NCI-H2171 (cell line): ENCODE measurements around the gene COQ8A.
"Not testable (repeated sequence)": the region's sequence is repeated elsewhere in the genome, so short reads cannot be mapped to it uniquely, and the experiment has no call there.

Experiments
- DNase-seq: peaks from one replicate; lab custom pipeline; 2025; lab: John Stamatoyannopoulos, UW

The COQ8A gene

DNA sequence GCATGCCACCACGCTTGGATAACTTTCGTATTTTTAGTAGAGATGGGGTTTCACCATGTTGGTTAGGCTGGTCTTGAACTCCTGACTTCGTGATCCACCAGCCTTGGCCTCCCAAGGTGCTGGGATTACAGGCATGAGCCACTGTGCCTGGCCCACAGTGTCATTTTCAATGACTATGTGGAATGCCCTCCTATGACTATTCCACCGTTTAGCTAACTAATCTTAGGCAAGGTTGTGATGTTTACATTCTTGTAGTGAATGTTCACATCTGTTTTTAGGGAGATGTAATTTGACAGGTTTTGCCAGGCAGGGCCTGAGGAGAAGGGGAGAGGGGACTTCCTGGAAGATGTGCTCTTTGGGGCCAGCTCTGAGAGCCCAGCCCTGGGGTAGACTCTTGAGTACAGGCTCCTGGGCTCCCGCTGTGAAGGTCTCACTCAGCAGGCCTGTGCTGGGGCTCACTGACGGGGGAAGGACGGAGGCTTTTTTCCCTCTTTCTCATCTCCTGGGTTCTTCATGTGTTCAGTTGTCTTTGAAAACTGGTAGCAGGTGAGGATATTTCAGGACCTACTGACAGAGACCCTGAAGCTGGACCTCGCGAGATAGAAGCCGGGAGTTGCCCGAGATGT lies 13.2 kb downstream of the COQ8A start:
- no peak for DNase-seq

DNA sequence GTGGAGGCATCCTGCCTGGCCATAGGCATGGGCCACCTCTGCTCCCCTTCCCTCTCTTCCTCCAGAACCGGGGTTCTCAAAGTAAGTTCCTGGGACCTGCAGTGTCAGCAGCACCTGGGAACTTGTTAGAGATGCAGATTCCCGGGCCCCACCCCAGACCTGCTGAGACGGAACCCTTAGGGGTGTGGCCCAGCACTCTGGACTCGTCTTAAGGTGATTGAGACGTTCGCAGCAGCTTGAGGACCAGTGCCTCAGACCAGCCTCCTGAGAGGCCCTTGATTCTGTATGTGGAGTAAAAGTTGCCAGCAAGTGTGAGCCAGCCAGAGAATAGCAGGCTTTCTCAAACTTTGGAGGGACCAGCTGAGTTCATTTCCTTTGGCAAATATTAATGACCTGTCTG lies 14.2 kb downstream of the COQ8A start:
- DNase-seq: no peak

DNA sequence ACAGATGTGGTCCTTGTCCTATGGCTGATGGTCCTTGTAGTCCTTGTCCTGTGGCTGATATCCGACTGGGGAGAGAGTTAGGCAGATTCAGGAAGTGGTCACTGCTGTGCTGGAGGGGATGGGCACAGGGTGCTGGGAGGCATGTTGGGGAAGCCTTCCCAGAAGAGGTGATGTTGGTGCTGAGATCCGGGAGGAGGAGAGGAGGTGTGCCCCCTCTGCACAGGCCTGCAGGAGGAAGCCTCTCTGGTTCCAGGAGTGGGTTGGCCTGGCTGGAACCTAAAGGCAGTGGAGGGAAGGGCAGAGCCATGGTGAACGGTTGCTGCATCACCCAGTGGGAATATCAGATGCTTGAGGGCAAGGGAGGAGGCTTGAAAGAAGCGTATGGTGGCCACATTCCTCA lies 14.7 kb downstream of the COQ8A start:
- no peak for DNase-seq

DNA sequence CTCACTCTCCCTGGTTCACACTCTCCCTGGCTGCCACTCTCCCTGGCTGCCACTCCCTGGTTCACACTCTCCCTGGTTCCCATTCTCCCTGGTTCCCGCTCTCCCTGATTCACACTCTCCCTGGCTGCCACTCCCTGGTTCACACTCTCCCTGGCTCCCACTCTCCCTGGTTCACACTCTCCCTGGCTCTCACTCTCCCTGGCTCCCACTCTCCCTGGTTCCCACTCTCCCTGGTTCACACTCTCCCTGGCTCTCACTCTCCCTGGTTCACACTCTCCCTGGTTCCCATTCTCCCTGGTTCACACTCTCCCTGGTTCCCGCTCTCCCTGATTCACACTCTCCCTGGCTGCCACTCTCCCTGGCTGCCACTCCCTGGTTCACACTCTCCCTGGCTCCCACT lies 15.8 kb downstream of the COQ8A start:
- DNase-seq: not testable (repeated sequence)

DNA sequence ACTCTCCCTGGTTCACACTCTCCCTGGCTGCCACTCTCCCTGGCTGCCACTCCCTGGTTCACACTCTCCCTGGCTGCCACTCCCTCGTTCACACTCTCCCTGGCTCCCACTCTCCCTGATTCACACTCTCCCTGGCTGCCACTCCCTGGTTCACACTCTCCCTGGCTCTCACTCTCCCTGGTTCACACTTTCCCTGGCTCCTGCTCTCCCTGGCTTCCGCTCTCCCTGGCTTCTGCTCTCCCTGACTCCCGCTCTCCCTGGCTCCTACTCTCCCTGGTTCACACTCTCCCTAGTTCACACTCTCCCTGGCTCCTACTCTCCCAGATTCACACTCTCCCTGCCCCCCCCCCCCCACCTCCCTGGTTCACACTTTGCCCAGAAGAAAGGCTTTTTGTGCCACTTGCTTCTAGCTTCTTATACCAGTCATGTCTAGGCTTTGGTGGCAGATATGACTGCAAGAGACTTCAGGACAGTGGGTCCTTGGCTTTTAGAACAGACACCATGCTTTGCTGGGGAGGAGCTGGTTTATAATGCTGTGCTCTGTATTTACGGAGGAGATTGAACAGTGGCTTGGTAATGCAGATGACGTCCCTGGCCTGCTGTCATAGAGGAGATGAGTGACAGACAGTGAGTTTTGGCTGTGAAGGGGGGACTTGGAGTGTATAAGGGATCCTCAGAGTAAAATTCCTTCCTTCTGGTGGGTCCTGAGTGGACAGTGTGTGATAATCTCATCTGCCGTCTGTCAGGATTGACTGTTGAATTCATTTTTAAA lies 17.0 kb downstream of the COQ8A start:
- DNase-seq: no peak

DNA sequence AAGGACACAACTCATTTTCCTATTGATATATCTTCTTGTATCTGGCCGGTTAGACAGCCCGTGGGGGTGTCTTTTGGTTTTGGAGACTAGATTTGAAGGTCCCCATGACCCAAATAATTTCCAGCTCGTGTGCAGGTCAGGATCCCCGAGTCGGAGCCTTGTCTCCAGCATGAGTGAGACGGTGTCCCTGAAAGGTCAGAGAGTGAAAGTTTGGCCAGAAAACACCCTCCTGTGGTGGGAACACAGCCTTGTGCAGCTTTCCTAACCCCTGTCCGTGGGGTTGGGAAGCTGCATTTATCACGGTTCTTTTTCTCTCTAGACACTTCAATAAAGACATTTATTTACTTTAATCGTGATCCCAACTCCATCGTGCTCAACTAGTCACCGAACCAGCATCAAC lies 17.6 kb downstream of the COQ8A start:
- no peak for DNase-seq

DNA sequence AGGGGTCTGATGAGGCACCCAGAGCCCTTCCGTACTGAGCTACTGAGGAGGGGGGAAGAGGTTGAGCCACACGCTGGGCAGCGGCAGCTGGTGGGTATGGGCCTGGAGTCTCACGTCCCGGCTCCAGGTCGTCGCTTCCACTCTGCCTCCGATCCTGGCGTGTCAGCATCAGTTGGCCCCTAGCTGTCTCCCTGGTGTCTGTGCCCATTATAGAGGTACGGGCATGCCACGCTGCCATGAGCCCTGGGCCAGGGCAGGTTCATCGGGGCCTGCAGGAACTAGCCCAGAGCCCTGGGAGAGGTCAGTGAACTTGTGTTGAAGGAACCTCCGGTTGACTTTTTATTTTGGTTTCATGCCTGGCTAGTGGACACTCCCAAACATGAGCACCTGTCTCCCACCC lies 18.2 kb downstream of the COQ8A start:
- no peak for DNase-seq

DNA sequence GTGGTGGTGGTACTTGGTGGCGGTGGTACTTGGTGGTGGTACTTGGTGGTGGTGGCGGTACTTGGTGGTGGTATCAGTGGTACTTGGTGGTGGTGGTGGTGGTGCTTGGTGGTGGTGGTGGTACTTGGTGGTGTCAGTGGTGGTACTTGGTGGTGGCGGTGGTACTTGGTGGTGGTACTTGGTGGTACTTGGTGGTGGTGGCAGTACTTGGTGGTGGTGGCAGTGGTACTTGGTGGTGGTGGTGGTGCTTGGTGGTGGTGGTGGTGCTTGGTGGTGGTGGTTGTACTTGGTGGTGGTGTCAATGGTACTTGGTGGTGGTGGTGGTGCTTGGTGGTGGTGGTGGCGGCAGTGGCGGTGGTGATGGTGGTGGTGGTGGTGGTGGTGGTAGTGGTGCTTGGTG lies 20.2 kb downstream of the COQ8A start:
- no peak for DNase-seq

DNA sequence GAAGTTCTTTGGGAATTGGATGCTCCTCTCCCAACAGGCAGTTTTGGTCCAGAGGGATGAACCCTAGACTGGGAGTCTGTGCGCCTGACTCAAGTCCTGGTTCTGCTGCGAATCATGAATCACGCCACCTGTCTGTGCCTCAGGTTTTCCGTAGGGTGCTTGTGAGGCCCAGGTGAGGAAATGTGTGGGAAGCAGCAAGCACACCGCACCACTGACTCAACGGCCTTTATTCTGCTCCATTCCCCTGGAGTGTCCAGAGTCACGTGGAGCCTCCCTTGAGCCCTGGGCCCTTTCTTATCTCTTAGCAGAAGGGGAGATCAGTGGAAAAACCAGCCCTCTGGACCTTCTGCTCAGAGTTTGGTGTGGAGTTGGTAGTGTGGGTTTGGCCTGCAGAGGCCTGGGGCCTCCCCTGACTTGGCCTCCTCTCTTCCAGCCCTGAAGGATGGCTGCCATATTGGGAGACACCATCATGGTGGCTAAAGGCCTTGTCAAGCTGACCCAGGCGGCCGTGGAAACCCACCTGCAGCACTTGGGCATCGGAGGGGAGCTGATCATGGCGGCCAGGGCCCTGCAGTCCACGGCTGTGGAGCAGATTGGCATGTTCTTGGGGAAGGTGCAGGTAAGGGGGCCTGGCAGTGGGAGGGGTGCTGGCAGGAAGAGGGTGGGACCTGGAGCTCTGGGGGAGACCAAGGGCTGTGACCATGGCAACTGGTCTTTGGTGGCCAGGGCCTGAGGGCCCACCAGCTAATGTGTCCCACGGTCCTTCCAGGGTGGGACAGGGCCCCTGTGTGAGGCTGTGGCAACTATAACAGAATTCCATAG lies 21.1 kb downstream of the COQ8A start:
- no peak for DNase-seq

DNA sequence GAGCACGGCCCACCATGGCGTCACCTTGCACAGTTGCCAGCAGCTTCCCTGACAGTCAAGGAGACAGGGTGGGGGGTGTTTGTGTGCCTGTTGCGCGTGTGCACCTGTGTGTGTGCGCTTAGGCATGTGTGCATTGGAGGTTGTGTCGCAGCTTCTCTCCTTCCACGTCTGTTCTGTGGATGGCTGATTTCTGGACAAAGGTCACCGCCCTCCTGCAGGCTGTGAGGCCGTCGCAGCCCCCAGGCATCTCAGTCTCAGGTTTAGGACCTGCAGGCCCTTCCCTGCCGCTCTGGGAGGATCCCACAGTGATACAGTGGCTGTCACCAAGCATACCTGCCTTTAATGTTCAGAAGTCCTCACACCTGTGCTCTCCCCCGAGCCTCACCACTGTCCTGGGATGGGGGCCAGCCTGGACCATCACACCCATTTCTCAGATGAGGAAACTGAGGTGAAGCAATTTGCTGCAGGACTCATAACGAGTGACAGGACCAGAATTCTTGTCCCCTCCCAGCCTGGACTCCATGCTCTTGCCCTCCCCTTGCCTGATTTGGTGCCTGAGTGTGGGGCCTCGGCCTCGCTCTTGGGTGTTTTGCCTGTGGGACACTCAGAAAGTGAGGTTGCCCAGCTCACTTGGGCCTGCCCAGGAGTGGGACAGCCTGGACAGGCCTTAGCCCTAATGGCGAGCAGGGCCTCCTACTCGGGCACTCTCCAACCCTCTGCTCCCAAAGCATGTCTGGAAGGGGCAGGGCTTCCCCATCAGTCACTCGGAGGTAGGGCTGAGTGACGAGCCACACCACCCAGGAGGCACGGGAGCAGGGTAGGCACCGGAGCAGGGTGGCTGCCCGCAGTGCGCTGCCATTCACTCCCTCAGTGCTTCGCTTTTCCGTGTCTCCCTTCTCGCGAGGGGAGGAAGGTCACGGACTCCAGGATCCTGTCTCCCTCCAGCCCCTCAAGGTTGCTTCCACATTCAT lies 22.6 kb downstream of the COQ8A start:
- no peak for DNase-seq

DNA sequence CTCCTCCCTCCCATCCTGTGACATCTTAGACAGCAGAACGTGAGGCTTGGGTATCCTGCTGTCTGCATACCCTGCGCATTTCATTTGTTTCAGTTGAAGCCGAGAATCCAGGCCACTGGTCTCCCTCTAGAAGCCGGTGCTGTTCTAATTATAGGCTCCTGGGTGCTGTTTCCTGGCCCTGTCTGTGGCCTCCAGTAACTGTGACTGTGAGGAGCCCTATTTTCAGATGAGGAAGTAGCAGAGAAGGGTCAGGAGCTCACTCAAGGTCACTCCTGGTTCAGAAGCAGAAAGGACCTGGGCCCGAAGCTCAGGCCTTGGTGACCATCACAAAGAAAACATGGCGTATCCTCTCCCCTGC lies 24.0 kb downstream of the COQ8A start:
- no peak for DNase-seq

DNA sequence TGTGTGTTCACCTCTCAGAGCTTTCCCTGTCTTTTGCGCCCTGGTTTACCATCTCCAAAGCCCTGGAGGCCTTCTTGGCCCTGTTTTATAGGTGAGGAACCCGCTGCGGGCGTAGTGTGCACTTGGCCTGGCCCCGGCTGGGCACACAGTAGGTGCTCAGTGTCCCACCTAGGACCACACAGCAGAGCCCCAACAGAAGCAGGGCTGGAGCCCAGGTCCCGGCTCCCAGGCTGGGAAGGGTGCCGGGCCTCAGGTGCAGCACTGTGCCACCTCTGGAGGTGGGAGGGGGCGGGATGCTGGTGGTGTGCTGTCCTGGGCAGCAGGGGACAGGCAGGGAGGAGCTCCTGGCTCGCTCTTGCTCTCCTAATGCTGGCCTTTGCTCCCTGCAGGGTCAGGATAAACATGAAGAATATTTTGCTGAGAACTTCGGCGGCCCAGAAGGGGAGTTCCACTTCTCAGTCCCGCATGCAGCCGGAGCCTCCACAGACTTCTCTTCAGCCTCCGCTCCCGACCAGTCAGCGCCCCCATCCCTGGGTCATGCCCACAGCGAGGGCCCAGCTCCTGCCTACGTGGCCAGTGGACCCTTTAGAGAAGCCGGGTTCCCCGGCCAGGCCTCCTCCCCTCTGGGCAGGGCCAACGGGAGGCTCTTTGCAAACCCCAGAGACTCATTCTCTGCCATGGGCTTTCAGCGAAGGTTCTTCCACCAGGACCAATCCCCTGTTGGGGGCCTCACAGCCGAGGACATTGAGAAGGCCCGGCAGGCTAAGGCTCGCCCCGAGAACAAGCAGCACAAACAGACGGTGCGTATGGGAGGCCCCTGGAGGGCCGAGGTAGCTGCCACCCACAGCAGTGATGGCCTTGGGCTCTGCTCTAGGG lies 24.8 kb downstream of the COQ8A start:
- no peak for DNase-seq

DNA sequence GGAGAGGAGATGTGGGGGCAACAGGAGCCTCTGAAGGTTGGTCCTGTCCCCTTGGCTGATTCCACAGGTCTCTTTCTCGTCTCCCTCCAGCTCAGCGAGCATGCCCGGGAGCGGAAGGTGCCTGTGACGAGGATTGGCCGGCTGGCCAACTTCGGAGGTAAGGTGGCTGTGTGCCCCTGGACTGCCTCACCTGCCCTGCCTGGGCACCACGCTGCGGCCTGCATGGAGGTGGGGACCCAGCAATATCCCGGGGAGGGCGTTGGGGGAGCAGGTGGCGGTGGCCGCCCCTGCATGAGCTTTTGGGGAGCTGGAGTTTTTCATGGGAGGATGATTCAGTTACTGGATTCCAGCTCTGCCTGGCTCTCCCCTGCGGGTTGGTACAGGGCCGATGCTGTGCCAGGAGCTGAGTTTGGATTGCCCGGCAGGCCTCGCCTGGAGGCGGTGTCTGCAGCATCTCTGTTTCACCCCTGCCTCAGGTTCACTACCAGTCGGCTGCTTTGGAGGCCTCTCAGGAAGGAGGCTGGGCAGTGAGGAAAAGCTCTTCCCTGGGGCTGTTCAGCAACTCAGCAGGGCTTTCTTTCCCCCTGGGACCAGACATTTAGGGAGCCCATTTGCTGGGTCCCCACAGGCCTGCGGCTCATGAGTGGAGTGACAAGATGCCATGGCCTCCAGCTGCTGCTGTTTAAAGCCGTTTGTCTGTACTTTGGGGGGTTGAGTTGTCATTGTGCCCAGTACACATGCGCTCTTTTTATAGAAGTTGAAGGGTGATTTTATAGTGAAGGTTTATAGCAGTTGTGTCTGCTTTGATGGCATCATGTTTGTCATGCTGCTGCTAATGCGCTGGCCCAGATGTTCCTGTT lies 25.7 kb downstream of the COQ8A start:
- DNase-seq: no peak

DNA sequence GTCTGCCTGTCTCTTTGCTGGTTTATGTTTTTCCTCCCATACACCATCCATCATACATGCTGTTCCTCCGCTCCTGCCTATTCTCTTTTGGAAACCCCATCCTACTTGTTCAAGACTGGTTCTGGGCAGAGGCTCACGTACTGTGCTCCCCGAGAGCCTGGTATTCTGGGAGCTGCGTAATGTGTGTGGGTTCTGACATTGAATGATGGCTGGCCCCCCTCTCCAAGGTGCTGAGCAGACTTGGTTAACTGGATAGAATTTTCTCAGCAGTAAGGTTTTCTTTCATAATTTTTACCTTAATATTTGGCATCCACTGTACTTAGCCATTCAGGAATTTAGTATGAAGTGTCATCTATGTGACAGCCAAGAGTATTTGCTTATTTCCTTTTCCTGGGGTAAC lies 26.6 kb downstream of the COQ8A start:
- DNase-seq: no peak

DNA sequence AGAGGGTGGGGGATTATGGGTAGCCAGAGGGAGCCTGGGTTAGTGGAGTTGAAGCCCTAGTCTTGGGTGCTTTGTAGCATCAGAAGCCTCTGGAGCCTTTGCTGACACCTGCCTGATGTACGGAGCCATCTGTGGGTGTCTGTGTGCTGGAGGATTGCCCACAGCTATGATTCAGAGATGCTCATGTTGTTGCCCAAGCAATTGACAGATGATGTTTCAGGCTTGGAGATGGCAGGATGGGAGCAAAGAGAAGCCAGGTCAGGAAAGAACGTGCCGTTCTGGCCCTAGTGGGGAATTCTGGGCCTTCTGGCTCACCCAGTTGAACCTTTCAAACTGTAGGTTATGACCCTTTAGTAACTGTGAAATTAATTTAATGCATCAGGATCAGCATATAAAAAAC lies 27.6 kb downstream of the COQ8A start:
- DNase-seq: peak; percentile 62

DNA sequence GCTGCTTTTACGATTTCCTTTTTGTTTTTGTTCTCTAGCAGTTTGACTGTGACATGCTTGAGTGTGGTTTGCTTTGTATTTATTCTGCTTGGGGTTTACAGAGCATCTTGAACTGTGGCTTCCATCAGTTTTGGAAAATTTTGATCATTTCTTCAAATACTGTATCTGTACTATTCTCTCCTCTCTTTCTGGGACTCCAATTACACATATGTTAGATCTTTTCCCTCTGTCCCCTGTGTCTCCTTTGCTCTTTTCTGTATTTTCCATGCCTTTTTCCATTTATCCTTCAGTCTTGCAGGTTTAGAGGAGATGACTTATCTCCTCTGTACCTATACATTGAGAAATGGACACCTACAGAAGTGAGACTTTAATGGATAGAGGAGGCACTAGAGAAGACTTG lies 31.7 kb downstream of the COQ8A start:
- no peak for DNase-seq

DNA sequence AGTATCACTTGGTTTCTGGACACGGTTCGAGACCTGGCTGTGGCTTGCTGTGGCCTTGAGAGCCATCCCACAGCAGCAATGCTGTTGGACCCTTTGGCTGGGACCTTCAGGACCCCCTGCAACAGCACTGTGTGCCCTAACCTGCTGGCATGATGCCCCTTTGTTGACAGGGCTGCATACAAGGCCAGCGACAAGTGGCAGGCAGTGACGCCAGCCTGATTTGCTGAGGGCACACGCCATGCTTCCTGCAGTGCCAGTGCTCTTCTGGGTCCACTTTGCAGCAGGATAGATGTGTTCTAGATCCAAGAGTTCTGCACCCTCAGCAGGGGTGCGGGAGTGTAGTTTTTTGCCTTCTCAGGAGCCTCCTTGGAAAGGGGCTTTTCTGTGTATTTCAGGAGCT lies 32.8 kb downstream of the COQ8A start:
- DNase-seq: no peak

DNA sequence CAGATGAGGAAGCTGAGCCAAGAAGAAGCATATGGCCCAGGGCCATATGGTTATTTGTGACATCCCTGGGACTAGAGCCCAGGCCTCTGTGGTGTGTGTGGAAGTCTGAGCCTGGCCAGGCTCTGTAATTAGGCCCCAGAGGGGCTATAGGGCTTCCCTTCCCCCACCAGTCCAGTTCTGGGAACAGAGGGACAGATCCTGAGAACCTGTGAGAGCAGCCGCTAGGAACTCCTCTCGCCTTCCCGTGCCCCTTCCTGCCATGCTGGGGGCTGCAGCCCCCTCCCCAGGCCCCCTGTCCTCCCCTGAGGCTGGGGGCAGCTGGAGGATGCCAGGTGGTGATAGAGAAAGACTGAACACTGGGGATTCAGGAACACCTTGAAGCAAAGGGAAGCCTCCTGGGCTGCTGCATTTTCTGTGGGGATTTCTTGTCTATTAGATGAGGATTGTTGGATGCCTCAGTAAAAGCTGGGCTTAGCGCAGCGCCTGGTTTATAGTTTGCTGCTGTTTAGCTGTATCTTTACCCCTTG lies 33.3 kb downstream of the COQ8A start:
- DNase-seq: peak; percentile 81

DNA sequence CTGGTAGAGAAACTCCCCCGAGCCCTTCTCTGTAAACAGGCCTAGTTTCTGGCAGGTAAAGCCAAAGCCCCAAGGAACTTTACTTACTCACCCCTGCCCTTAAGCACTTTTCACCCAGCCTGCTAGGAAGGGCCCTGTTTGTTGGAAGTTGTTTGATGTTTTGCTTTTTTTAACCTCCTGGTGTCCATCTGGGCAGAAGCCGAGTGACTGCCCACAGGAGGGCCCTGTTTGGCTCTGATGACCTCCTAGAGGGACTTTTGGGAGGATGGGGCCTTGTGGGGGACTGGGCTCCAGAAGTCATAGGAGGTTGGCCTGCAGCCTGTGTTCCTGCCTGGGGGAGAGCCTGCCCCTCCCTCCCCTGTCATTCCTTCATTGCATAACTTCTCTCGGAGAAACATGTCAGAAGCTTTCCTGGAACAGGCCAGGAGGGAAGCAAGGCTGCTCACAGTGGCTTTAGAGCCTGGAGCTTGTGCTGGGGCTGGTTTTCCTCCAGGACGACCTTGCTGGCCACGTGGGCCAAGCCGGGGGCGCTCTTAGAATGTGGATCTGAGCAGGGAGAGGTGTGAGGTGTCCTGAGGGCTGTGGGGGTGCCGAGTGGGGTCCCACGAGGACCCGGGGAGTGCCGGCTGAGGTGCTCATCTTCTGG lies 33.9 kb downstream of the COQ8A start:
- DNase-seq: no peak
